PC-3 (cell line): ENCODE data around the gene ST8SIA4. TPM values are rescaled to one million over a fixed set of nuclear protein-coding genes. Genes with fewer than 3 reads are reported as not detected.

Experiments used
- ATAC-seq: fragments of 200-7000 bp; cut with Tn5 transposase; 2 replicates; pipeline ENCODE4 v1.9.1; 2020; ENCODE audit warnings: mild to moderate bottlenecking, moderate library complexity
- BruUV-seq: library from RNA; stranded (reverse); fragments of 400-500 nt; replicated peaks from 2 replicates; lab custom pipeline; 2021; lab: Mats Ljungman, UMichigan
- CTCF ChIA-PET: fragments of 300-600 bp; sonication (Branson Sonifier 250); formaldehyde crosslinking; loops from one replicate; lab custom pipeline; 2022; ENCODE audit warnings: antibody characterized with exemption; lab: Charles Lee
- POLR2A ChIA-PET: fragments of 300-600 bp; sonication (Branson Sonifier 250); formaldehyde crosslinking; loops from one replicate; lab custom pipeline; 2022; ENCODE audit warnings: antibody characterized with exemption; ENCODE audit not compliant: unreplicated experiment; lab: Charles Lee
- DNase-seq: peaks from one replicate; pipeline ENCODE4 v3.0.0-alpha.2; 2015
- H2AFZ ChIP-seq: fragments of 300-600 bp; sonication (generic); 2 replicates; pipeline ENCODE4 v1.6.0; 2016; ENCODE audit warnings: antibody characterized with exemption, low read length
- H3F3A ChIP-seq: fragments of 300-600 bp; sonication (generic); one replicate; pipeline ENCODE4 v1.6.0; 2017; ENCODE audit warnings: antibody characterized with exemption, low read length, control low read depth, mild to moderate bottlenecking; ENCODE audit not compliant: unreplicated experiment
- H3K27ac ChIP-seq: fragments of 300-600 bp; sonication (generic); 2 replicates; pipeline ENCODE4 v1.5.1; 2016; ENCODE audit warnings: mild to moderate bottlenecking, low read length
- H3K27me3 ChIP-seq: fragments of 300-600 bp; sonication (generic); 2 replicates; pipeline ENCODE4 v1.6.1; 2016; ENCODE audit warnings: low read length, mixed read lengths
- H3K36me3 ChIP-seq: fragments of 300-600 bp; sonication (generic); 2 replicates; pipeline ENCODE4 v1.6.1; 2016; ENCODE audit warnings: low read depth, mixed run types, low read length, mixed read lengths
- H3K4me1 ChIP-seq: fragments of 300-600 bp; sonication (generic); 2 replicates; pipeline ENCODE4 v1.5.1; 2016; ENCODE audit warnings: low read length; ENCODE audit not compliant: insufficient read depth
- H3K4me2 ChIP-seq: fragments of 300-600 bp; sonication (generic); 2 replicates; pipeline ENCODE4 v1.6.0; 2016; ENCODE audit warnings: low read length
- H3K4me3 ChIP-seq: fragments of 300-600 bp; sonication (generic); 2 replicates; pipeline ENCODE4 v1.5.1; 2016; ENCODE audit warnings: mild to moderate bottlenecking, low read length, mixed read lengths
- H3K79me2 ChIP-seq: fragments of 300-600 bp; sonication (generic); 2 replicates; pipeline ENCODE4 v1.6.1; 2017; ENCODE audit warnings: low read length, mixed read lengths
- H3K9ac ChIP-seq: fragments of 300-600 bp; sonication (generic); 2 replicates; pipeline ENCODE4 v1.6.0; 2016; ENCODE audit warnings: mild to moderate bottlenecking, low read length
- H3K9me2 ChIP-seq: fragments of 300-600 bp; sonication (generic); replicated peaks from 2 replicates; pipeline ENCODE4 v1.6.1; 2016; ENCODE audit warnings: mixed run types, low read length, mixed read lengths
- H3K9me3 ChIP-seq: fragments of 300-600 bp; sonication (generic); 2 replicates; pipeline ENCODE4 v1.6.1; 2016; ENCODE audit warnings: low read length, mixed read lengths
- H4K20me1 ChIP-seq: fragments of 300-600 bp; sonication (generic); 2 replicates; pipeline ENCODE4 v1.6.1; 2016; ENCODE audit warnings: low read length, mixed read lengths
- EZH2 ChIP-seq: fragments of 300-600 bp; sonication (generic); IDR thresholded peaks from one replicate; pipeline ENCODE4 v1.6.1; 2017; ENCODE audit warnings: antibody characterized with exemption, mild to moderate bottlenecking, low read length; ENCODE audit not compliant: unreplicated experiment
- EZH2phosphoT487 ChIP-seq: fragments of 300-600 bp; sonication (generic); IDR thresholded peaks from 2 replicates; pipeline ENCODE4 v1.6.1; 2018; ENCODE audit warnings: mild to moderate bottlenecking, antibody characterized with exemption, low read length, borderline replicate concordance
- intact Hi-C: fragments of 100-400 bp; cut with micrococcal nuclease; formaldehyde crosslinking; loops from 2 replicates; pipeline ENCODE4 v1.9.0; 2023
- total RNA-seq: library from RNA; depleted of rRNA; stranded (reverse); fragments of >200 nt; gene quantifications from 2 replicates; pipeline ENCODE4 v1.2.3, GENCODE V29; 2014
- TF ChIP-seq, protein P1 (sequence below): fragments of 300-600 bp; sonication (generic); conservative IDR thresholded peaks from 2 replicates; pipeline ENCODE4 v1.5.1; 2017; ENCODE audit warnings: antibody characterized with exemption, low read depth, mild to moderate bottlenecking, low read length

ST8SIA4 gene
- total RNA-seq, 1 experiment from 2014 or later, result 0.91 TPM

DNA sequence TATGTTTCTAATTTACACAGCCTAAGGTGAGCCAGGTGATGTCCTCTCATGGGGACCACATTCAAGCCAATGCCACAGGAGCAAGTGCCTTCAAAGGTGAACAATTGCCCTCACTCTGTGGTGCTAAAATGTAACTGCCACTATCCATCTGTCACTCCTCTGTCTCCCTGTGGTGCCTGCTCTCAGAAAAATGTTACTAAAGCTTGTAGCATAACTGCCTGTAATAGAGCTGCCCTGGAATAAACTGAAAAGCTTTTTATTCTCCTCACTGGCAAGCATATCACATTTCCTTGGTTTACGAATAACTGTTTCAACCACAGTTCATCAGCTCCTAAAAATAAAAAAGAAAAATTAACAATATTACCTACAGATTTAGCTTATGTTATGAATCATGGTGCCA, 142.4 kb downstream of the ST8SIA4 start:
- POLR2A ChIA-PET, result no interaction called here
- no peak for DNase-seq

DNA sequence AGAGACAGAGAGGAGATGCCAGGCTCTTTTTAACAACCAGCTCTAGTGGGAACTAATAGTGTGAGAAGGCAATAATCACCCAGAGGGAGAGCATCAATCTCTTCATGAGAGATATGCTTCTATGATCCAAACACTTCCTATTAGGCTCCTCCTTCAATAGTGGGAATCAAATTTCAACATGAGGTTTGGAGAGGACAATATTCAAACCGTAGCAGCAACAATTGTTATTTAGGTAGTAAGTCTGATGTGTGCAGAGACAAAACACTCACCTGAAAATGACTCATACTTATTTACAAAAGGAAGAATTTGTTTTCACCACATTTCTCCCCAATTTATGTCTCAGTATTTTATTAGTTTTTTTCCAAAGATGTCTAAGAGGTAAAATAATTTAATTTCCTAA, 144.3 kb downstream of the ST8SIA4 start:
- no peak overlapping the region for H3K27ac ChIP-seq
- DNase-seq, result peak; percentile 32
- peak; percentile 78 for ATAC-seq
- no peaks in the 10 kb centered on the region for H3K36me3 ChIP-seq
- no peaks in the 10 kb centered on the region for H3F3A ChIP-seq
- BruUV-seq, result no TSS peak
- no peaks in the 10 kb centered on the region for H3K79me2 ChIP-seq
- TF ChIP-seq, protein P1, sequence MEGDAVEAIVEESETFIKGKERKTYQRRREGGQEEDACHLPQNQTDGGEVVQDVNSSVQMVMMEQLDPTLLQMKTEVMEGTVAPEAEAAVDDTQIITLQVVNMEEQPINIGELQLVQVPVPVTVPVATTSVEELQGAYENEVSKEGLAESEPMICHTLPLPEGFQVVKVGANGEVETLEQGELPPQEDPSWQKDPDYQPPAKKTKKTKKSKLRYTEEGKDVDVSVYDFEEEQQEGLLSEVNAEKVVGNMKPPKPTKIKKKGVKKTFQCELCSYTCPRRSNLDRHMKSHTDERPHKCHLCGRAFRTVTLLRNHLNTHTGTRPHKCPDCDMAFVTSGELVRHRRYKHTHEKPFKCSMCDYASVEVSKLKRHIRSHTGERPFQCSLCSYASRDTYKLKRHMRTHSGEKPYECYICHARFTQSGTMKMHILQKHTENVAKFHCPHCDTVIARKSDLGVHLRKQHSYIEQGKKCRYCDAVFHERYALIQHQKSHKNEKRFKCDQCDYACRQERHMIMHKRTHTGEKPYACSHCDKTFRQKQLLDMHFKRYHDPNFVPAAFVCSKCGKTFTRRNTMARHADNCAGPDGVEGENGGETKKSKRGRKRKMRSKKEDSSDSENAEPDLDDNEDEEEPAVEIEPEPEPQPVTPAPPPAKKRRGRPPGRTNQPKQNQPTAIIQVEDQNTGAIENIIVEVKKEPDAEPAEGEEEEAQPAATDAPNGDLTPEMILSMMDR, result no peak
- TF ChIP-seq EZH2 (no peak), EZH2phosphoT487 (no peak)
- no peak overlapping the region for H3K9ac ChIP-seq
- H3K4me3 ChIP-seq, result no peak overlapping the region
- intact Hi-C loops, result no loop called here
- no peak overlapping the region for H3K4me2 ChIP-seq
- CTCF ChIA-PET, result no interaction called here
- no peaks in the 10 kb centered on the region for H3K9me3 ChIP-seq
- POLR2A ChIA-PET, result no interaction called here
- no peak overlapping the region for H2AFZ ChIP-seq
- H3K9me2 ChIP-seq, result no peaks in the 10 kb centered on the region
- peaks cover 14% of the 10 kb centered on the region for H3K4me1 ChIP-seq
- no peaks in the 10 kb centered on the region for H3K27me3 ChIP-seq
- no peaks in the 10 kb centered on the region for H4K20me1 ChIP-seq

More for the DNA sequence above, 142.4 kb downstream of the ST8SIA4 start:
- Histone ChIP-seq H3K79me2 (no peaks in the 10 kb centered on the region), H3K9ac (no peak overlapping the region; the same call in 1 of the 2 replicates), H3K36me3 (no peaks in the 10 kb centered on the region), H3K9me3 (no peaks in the 10 kb centered on the region), H3K27ac (no peak overlapping the region), H3K4me1 (peaks cover 14% of the 10 kb centered on the region), H3K27me3 (no peaks in the 10 kb centered on the region), H3K9me2 (no peaks in the 10 kb centered on the region), H4K20me1 (no peaks in the 10 kb centered on the region), H2AFZ (0 out of 2 replicates have a peak overlapping the region, but pooled peaks have one; percentile 21), H3F3A (no peaks in the 10 kb centered on the region), H3K4me3 (no peak overlapping the region), H3K4me2 (no peak overlapping the region)
- TF ChIP-seq, protein P1, result no peak
- TF ChIP-seq EZH2phosphoT487, result no peak
- TF ChIP-seq EZH2, result no peak
- CTCF ChIA-PET, result no interaction called here
- ATAC-seq, result no peak
- intact Hi-C loops, result no loop called here
- BruUV-seq, result no TSS peak

DNA sequence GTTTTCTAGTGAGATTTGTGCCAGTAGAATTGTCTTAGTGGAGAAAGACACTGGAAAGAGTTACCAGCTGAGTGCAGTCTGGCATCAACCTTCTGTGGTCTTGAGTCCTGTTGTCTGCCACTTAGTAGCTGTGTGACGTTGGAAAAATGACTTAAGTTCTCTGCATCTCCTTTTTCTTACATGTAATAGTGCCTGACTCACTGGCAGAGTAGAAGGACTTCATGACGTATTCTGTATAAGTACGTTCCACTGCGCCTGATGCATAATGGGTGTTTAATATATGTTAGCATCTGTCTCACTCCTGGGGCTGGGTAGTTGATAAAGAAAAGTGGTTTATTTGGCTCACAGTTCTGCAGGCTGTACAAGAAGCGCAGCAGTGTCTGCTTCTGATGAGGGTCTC, 144.8 kb downstream of the ST8SIA4 start:
- Histone ChIP-seq H3K79me2 (no peaks in the 10 kb centered on the region), H3K27ac (no peak overlapping the region), H3K9me2 (no peaks in the 10 kb centered on the region), H3K9ac (no peak overlapping the region), H3K4me1 (peaks cover 14% of the 10 kb centered on the region), H3F3A (no peaks in the 10 kb centered on the region), H4K20me1 (no peaks in the 10 kb centered on the region), H3K4me2 (no peak overlapping the region), H3K4me3 (no peak overlapping the region), H3K9me3 (no peaks in the 10 kb centered on the region), H2AFZ (no peak overlapping the region), H3K27me3 (no peaks in the 10 kb centered on the region), H3K36me3 (no peaks in the 10 kb centered on the region)
- POLR2A ChIA-PET, result no interaction called here
- DNase-seq (no peak), ATAC-seq (no peak)
- CTCF ChIA-PET, result no interaction called here
- no TSS peak for BruUV-seq
- intact Hi-C loops, result no loop called here
- TF ChIP-seq EZH2phosphoT487, result no peak
- TF ChIP-seq EZH2, result no peak
- TF ChIP-seq, protein P1, result no peak
